Osteocyte (in vitro differentiated cells): ENCODE measurements around the gene RPL38. TPM values are rescaled to one million over a fixed set of nuclear protein-coding genes. Genes with fewer than 3 reads are reported as not detected.
A peak's percentile ranks its signal among the peaks of the same experiment; 100 is the strongest.

Experiments
- DNase-seq: peaks from one replicate; pipeline ENCODE4 v3.0.0; 2021; ENCODE audit warnings: mixed read lengths; ENCODE audit not compliant: unreplicated experiment; ENCODE audit errors: extremely low spot score
- H3K27ac Mint-ChIP-seq: one replicate; pipeline ENCODE4 v1.8.0; 2021; ENCODE audit warnings: mild to moderate bottlenecking, mixed read lengths; ENCODE audit not compliant: unreplicated experiment
- H3K27me3 Mint-ChIP-seq: one replicate; pipeline ENCODE4 v1.8.0; 2021; ENCODE audit warnings: mixed read lengths; ENCODE audit not compliant: unreplicated experiment
- H3K36me3 Mint-ChIP-seq: one replicate; pipeline ENCODE4 v1.8.0; 2021; ENCODE audit warnings: mixed read lengths; ENCODE audit not compliant: unreplicated experiment
- H3K4me1 Mint-ChIP-seq: one replicate; pipeline ENCODE4 v1.8.0; 2021; ENCODE audit warnings: mixed read lengths; ENCODE audit not compliant: unreplicated experiment
- H3K4me3 Mint-ChIP-seq: one replicate; pipeline ENCODE4 v1.8.0; 2021; ENCODE audit warnings: mild to moderate bottlenecking, moderate library complexity, mixed read lengths; ENCODE audit not compliant: unreplicated experiment
- H3K9me3 Mint-ChIP-seq: one replicate; pipeline ENCODE4 v1.8.0; 2021; ENCODE audit warnings: mixed read lengths; ENCODE audit not compliant: unreplicated experiment
- CTCF ChIP-seq: fragments of 200-600 bp; sonication (generic); IDR thresholded peaks from 2 replicates; pipeline ENCODE4 v1.5.0; 2021; ENCODE audit warnings: antibody characterized with exemption, mild to moderate bottlenecking, moderate library complexity
- long read RNA-seq: library from polyadenylated mRNA; unstranded; transcript quantifications from one replicate; pipeline ENCODE4 v2.0.0, GENCODE V29; 2021
- total RNA-seq: library from RNA; stranded (reverse); gene quantifications from 2 replicates; pipeline ENCODE4 v1.2.1, GENCODE V29; 2021

Gene RPL38
- 755 and 762 TPM in 2 replicates for total RNA-seq
- long read RNA-seq, transcript RPL38-204 (3 exons, 576 nt), result minor isoform, 6 of 206 reads
- long read RNA-seq, transcript RPL38-202 (5 exons, 431 nt), result minor isoform, 31 of 206 reads
- long read RNA-seq, transcript RPL38-201 (5 exons, 1,170 nt), result major isoform, 158 of 206 reads
- long read RNA-seq, partial matches to known transcripts, result 4 of 206 reads
- long read RNA-seq, other reads (novel, unspliced or antisense), result 2 of 206 reads

GRCh38 chr17:74203439-74204240, at the start of gene RPL38:
RPL38 (plus strand) TSS chr17:74203678; CDS start chr17:74203956, 278 bp downstream.
- H3K36me3 Mint-ChIP-seq, result peaks cover 19% of the 10 kb centered on the region
- TF ChIP-seq CTCF, result peak; percentile 92
- no peaks in the 10 kb centered on the region for H3K9me3 Mint-ChIP-seq
- peaks cover 27% of the 10 kb centered on the region for H3K4me1 Mint-ChIP-seq
- peak within 1 kb of the TSS; percentile 95 for H3K27ac Mint-ChIP-seq
- peak; percentile 98 for DNase-seq
- H3K27me3 Mint-ChIP-seq, result peaks cover 12% of the 10 kb centered on the region
- H3K4me3 Mint-ChIP-seq, result peak within 1 kb of the TSS; percentile 98

GRCh38 chr17:74153821-74154430, 49.6 kb upstream of the RPL38 start:
- DNase-seq, result peak; percentile 75
- Mint-ChIP-seq H3K27me3 (no peaks in the 10 kb centered on the region), H3K36me3 (no peaks in the 10 kb centered on the region), H3K9me3 (peaks cover 3% of the 10 kb centered on the region), H3K4me1 (no peaks in the 10 kb centered on the region), H3K27ac (no peak overlapping the region), H3K4me3 (no peak overlapping the region)
- no peak for TF ChIP-seq CTCF

- Mint-ChIP-seq H3K4me1 (no peaks in the 10 kb centered on the region), H3K9me3 (no peaks in the 10 kb centered on the region), H3K27me3 (no peaks in the 10 kb centered on the region), H3K36me3 (no peaks in the 10 kb centered on the region), H3K4me3 (no peak overlapping the region), H3K27ac (no peak overlapping the region)
- TF ChIP-seq CTCF, result no peak
- DNase-seq, result peak; percentile 25
Observed at GRCh38 chr17:74156878-74157277, 46.6 kb upstream of the RPL38 start.

- H3K27ac Mint-ChIP-seq, result no peak overlapping the region
- no peaks in the 10 kb centered on the region for H3K4me1 Mint-ChIP-seq
- TF ChIP-seq CTCF, result no peak
- no peak overlapping the region for H3K4me3 Mint-ChIP-seq
- no peaks in the 10 kb centered on the region for H3K27me3 Mint-ChIP-seq
- peak; percentile 69 for DNase-seq
- H3K9me3 Mint-ChIP-seq, result no peaks in the 10 kb centered on the region
- H3K36me3 Mint-ChIP-seq, result no peaks in the 10 kb centered on the region
Observed at GRCh38 chr17:74157366-74157765, 46.1 kb upstream of the RPL38 start.

GRCh38 chr17:74158761-74159160, 44.7 kb upstream of the RPL38 start:
- TF ChIP-seq CTCF, result no peak
- DNase-seq, result peak; percentile 66
- Mint-ChIP-seq H3K4me3 (no peak overlapping the region), H3K27me3 (no peaks in the 10 kb centered on the region), H3K4me1 (no peaks in the 10 kb centered on the region), H3K27ac (no peak overlapping the region), H3K9me3 (no peaks in the 10 kb centered on the region), H3K36me3 (no peaks in the 10 kb centered on the region)
